Common myeloid progenitor, CD34-positive (primary cell): Measurements from ENCODE around the gene BFSP1.

Experiments
- CTCF ChIA-PET: fragments of 350-600 bp; sonication (Branson Sonifier 250); formaldehyde crosslinking; loops from one replicate; lab custom pipeline; 2021; ENCODE audit warnings: antibody characterized with exemption; lab: Charles Lee
- POLR2A ChIA-PET: fragments of 350-600 bp; sonication (Branson Sonifier 250); formaldehyde crosslinking; loops from one replicate; lab custom pipeline; 2021; ENCODE audit warnings: antibody characterized with exemption; lab: Charles Lee
- DNase-seq, 3 donors: peaks; one replicate each; pipeline versions ENCODE4 v3.0.0 to v3.0.0-alpha.2; 2013
- H3K27ac ChIP-seq, 2 experiments: 1 replicate in 1 of 2; 2 replicates in 1 of 2; pipeline ENCODE4 v1.7.0; 2013; ENCODE audit warnings: inconsistent platforms in 2 of 2, low read length in 2 of 2, mild to moderate bottlenecking in 2 of 2, low read depth in 1 of 2, moderate library complexity in 1 of 2; ENCODE audit not compliant: severe bottlenecking in 2 of 2, insufficient read depth in 1 of 2, poor library complexity in 1 of 2
- H3K27me3 ChIP-seq, 5 experiments: replicated peaks in 2 of 5; 1 replicate in 3 of 5; 2 replicates in 2 of 5; pipeline versions ENCODE4 v1.6.1 to v1.7.0; 2013; ENCODE audit warnings: low read length in 4 of 5, mild to moderate bottlenecking in 2 of 5, moderate library complexity in 2 of 5, inconsistent platforms in 1 of 5; ENCODE audit not compliant: insufficient read depth in 5 of 5, control insufficient read depth in 4 of 5
- H3K36me3 ChIP-seq, 4 experiments: 1 replicate in 2 of 4; 2 replicates in 2 of 4; pipeline versions ENCODE4 v1.6.1 to v1.7.0; 2013; ENCODE audit warnings: low read length in 3 of 4, control low read depth in 1 of 4, mild to moderate bottlenecking in 1 of 4; ENCODE audit not compliant: control insufficient read depth in 4 of 4, insufficient read depth in 4 of 4
- H3K4me1 ChIP-seq, 4 experiments: 1 replicate in 3 of 4; 2 replicates in 1 of 4; pipeline versions ENCODE4 v1.6.1 to v1.7.1; 2013; ENCODE audit warnings: low read length in 3 of 4, mild to moderate bottlenecking in 3 of 4, control low read depth in 1 of 4, inconsistent platforms in 1 of 4, moderate library complexity in 1 of 4; ENCODE audit not compliant: control insufficient read depth in 4 of 4, insufficient read depth in 4 of 4; ENCODE audit errors: control extremely low read depth in 1 of 4
- H3K4me3 ChIP-seq, 7 experiments: 1 replicate in 4 of 7; 2 replicates in 3 of 7; pipeline versions ENCODE4 v1.5.1 to v1.7.0; 2013; ENCODE audit warnings: mild to moderate bottlenecking in 7 of 7, low read length in 6 of 7, moderate library complexity in 6 of 7, inconsistent platforms in 2 of 7, low read depth in 2 of 7, control low read depth in 1 of 7; ENCODE audit not compliant: insufficient read depth in 4 of 7, control insufficient read depth in 1 of 7; ENCODE audit errors: extremely low read depth in 1 of 7
- H3K9me3 ChIP-seq, 5 experiments: 1 replicate in 4 of 5; 2 replicates in 1 of 5; pipeline versions ENCODE4 v1.6.1 to v1.7.1; 2013; ENCODE audit warnings: low read length in 4 of 5, mild to moderate bottlenecking in 2 of 5, inconsistent platforms in 1 of 5, low read depth in 1 of 5, moderate library complexity in 1 of 5; ENCODE audit not compliant: control insufficient read depth in 4 of 5, insufficient read depth in 2 of 5; ENCODE audit errors: control extremely low read depth in 1 of 5
- WGBS: methylation state at CpG from one replicate; pipeline ENCODE4 v1.1.5; 2013; ENCODE audit not compliant: insufficient coverage; 5-methylcytosine and 5-hydroxymethylcytosine counted together

BFSP1 gene

GRCh38 chr20:17500271-17500670 is 30.9 kb downstream of the BFSP1 start:
- ChIA-PET CTCF (no interaction called here), POLR2A (no interaction called here)
- Histone ChIP-seq H3K4me3 (no peak overlapping the region), H3K9me3 (no peaks in the 10 kb centered on the region), H3K4me1 (peaks cover 0 to 18% (median 8%) of the 10 kb centered on the region in 4 experiments), H3K27ac (no peak overlapping the region), H3K27me3 (no peaks in the 10 kb centered on the region), H3K36me3 (no peaks in the 10 kb centered on the region)
- DNase-seq = no peak
- 98% methylated on average over 6 of the region's 10 CpGs for WGBS

- CTCF ChIA-PET = no interaction called here
- DNase-seq = no peak
- Histone ChIP-seq H3K4me3 (no peak overlapping the region), H3K27me3 (no peaks in the 10 kb centered on the region), H3K36me3 (no peaks in the 10 kb centered on the region), H3K9me3 (no peaks in the 10 kb centered on the region), H3K27ac (no peak overlapping the region), H3K4me1 (peaks cover 0 to 8% (median 0%) of the 10 kb centered on the region in 4 experiments)
- POLR2A ChIA-PET = no interaction called here
- WGBS = no CpG with 5 or more reads among the region's 5 CpGs
Observed at GRCh38 chr20:17499041-17499440, 32.1 kb downstream of the BFSP1 start.

- no peaks in the 10 kb centered on the region for H3K9me3 ChIP-seq
- no peak for DNase-seq
- peaks cover 0 to 4% (median 0%) of the 10 kb centered on the region in 4 experiments for H3K4me1 ChIP-seq
- CTCF ChIA-PET = no interaction called here
- H3K36me3 ChIP-seq = no peaks in the 10 kb centered on the region
- H3K4me3 ChIP-seq = no peak overlapping the region
- no peaks in the 10 kb centered on the region for H3K27me3 ChIP-seq
- no peak overlapping the region for H3K27ac ChIP-seq
- 96% methylated on average over 13 of the region's 13 CpGs for WGBS
- POLR2A ChIA-PET = no interaction called here
Observed at GRCh38 chr20:17498641-17499040, 32.5 kb downstream of the BFSP1 start.

GRCh38 chr20:17497821-17498580 is 33.2 kb downstream of the BFSP1 start:
- ChIA-PET POLR2A (no interaction called here), CTCF (no interaction called here)
- H3K4me3 ChIP-seq = no peak overlapping the region
- WGBS = 90% methylated on average over 9 of the region's 11 CpGs
- H3K9me3 ChIP-seq = no peaks in the 10 kb centered on the region
- DNase-seq = no peak
- H3K27me3 ChIP-seq = no peaks in the 10 kb centered on the region
- no peaks in the 10 kb centered on the region for H3K36me3 ChIP-seq
- H3K4me1 ChIP-seq = no peaks in the 10 kb centered on the region
- H3K27ac ChIP-seq = no peak overlapping the region

GRCh38 chr20:17495826-17496225 is 35.4 kb downstream of the BFSP1 start:
- POLR2A ChIA-PET = no interaction called here

GRCh38 chr20:17494201-17494600 is 37.0 kb downstream of the BFSP1 start:
- no peak for DNase-seq
- Histone ChIP-seq H3K27me3 (no peaks in the 10 kb centered on the region), H3K4me1 (no peaks in the 10 kb centered on the region), H3K36me3 (no peaks in the 10 kb centered on the region), H3K9me3 (no peaks in the 10 kb centered on the region), H3K27ac (no peak overlapping the region), H3K4me3 (no peak overlapping the region)
- CTCF ChIA-PET = interaction anchor here (1.7 kb wide), 1 partner anchor 10 kb away, joined by 6 read pairs; no protein-coding TSS in a partner anchor
- WGBS = 95% methylated on average over 7 of the region's 7 CpGs
- POLR2A ChIA-PET = no interaction called here

More at GRCh38 chr20:17495826-17496225, 35.4 kb downstream of the BFSP1 start:
- H3K36me3 ChIP-seq = no peaks in the 10 kb centered on the region
- no peak for DNase-seq
- H3K27ac ChIP-seq = no peak overlapping the region
- WGBS = 97% methylated on average over 9 of the region's 9 CpGs
- no peaks in the 10 kb centered on the region for H3K4me1 ChIP-seq
- no peaks in the 10 kb centered on the region for H3K27me3 ChIP-seq
- CTCF ChIA-PET = interaction anchor here (0.8 to 2.0 kb wide), 2 partner anchors 8 to 10 kb away, joined by 3 to 4 read pairs; no protein-coding TSS in a partner anchor
- H3K4me3 ChIP-seq = no peak overlapping the region
- H3K9me3 ChIP-seq = no peaks in the 10 kb centered on the region

GRCh38 chr20:17493173-17493572 is 38.0 kb downstream of the BFSP1 start:
- Histone ChIP-seq H3K4me3 (no peak overlapping the region), H3K36me3 (no peaks in the 10 kb centered on the region), H3K27me3 (no peaks in the 10 kb centered on the region), H3K27ac (no peak overlapping the region), H3K4me1 (no peaks in the 10 kb centered on the region), H3K9me3 (no peaks in the 10 kb centered on the region)
- ChIA-PET CTCF (interaction anchor here (0.6 to 1.7 kb wide), 2 partner anchors 11 to 761 kb away, joined by 3 to 6 read pairs; no protein-coding TSS in a partner anchor), POLR2A (no interaction called here)
- no peak for DNase-seq
- WGBS = 100% methylated on average over 1 of the region's 2 CpGs
